Astrocyte (in vitro differentiated cells and primary cell): Measurements from ENCODE around the gene KASH5. TPM values are rescaled to one million over a fixed set of nuclear protein-coding genes. Genes with fewer than 3 reads are reported as not detected.

Source experiments
- DNase-seq: peaks from one replicate; pipeline ENCODE4 v3.0.0-alpha.2; 2010; ENCODE audit warnings: low read depth
- FAIRE-seq: peaks from 2 replicates; lab custom pipeline; 2011; peaks lifted over from hg19 to GRCh38; lab: Jason Lieb, UNC
- H2AFZ ChIP-seq: 2 replicates; pipeline ENCODE4 v1.6.0; 2012; ENCODE audit warnings: low read depth, low read length, inconsistent platforms
- H3K27ac ChIP-seq: 2 replicates; pipeline ENCODE4 v1.5.1; 2011; ENCODE audit warnings: low read depth, low read length, inconsistent platforms
- H3K27me3 ChIP-seq: 2 replicates; pipeline ENCODE4 v1.6.0; 2011; ENCODE audit warnings: low read length, inconsistent platforms; ENCODE audit not compliant: insufficient read depth
- H3K36me3 ChIP-seq: 2 replicates; pipeline ENCODE4 v1.5.1; 2011; ENCODE audit warnings: low read length, inconsistent platforms; ENCODE audit not compliant: insufficient read depth
- H3K4me1 ChIP-seq: 2 replicates; pipeline ENCODE4 v1.5.1; 2011; ENCODE audit warnings: low read length, inconsistent platforms; ENCODE audit not compliant: insufficient read depth
- H3K4me2 ChIP-seq: 2 replicates; pipeline ENCODE4 v1.6.0; 2012; ENCODE audit warnings: low read length, inconsistent platforms
- H3K4me3 ChIP-seq: 2 replicates; pipeline ENCODE4 v1.5.1; 2011; ENCODE audit warnings: low read depth, mild to moderate bottlenecking, low read length, inconsistent platforms; ENCODE audit not compliant: insufficient read depth
- H3K79me2 ChIP-seq: 2 replicates; pipeline ENCODE4 v1.6.0; 2012; ENCODE audit warnings: mild to moderate bottlenecking, low read length, inconsistent platforms; ENCODE audit not compliant: insufficient read depth
- H3K9ac ChIP-seq: 2 replicates; pipeline ENCODE4 v1.6.0; 2012; ENCODE audit warnings: mild to moderate bottlenecking, low read length, inconsistent platforms
- H3K9me3 ChIP-seq: 2 replicates; pipeline ENCODE4 v1.5.1; 2012; ENCODE audit warnings: low read depth, mild to moderate bottlenecking, low read length, inconsistent platforms; ENCODE audit not compliant: insufficient read depth
- H4K20me1 ChIP-seq: 2 replicates; pipeline ENCODE4 v1.6.0; 2012; ENCODE audit warnings: low read length, inconsistent platforms; ENCODE audit not compliant: insufficient read depth
- H3K27ac Mint-ChIP-seq: one replicate; pipeline ENCODE4 v1.8.0; 2021; ENCODE audit warnings: mild to moderate bottlenecking, mixed read lengths; ENCODE audit not compliant: unreplicated experiment
- H3K27me3 Mint-ChIP-seq: one replicate; pipeline ENCODE4 v1.8.0; 2021; ENCODE audit warnings: low read depth, mixed read lengths; ENCODE audit not compliant: unreplicated experiment
- H3K36me3 Mint-ChIP-seq: one replicate; pipeline ENCODE4 v1.8.0; 2021; ENCODE audit warnings: low read depth, mixed read lengths; ENCODE audit not compliant: unreplicated experiment
- H3K4me1 Mint-ChIP-seq: one replicate; pipeline ENCODE4 v1.8.0; 2021; ENCODE audit warnings: low read depth, mixed read lengths; ENCODE audit not compliant: unreplicated experiment
- H3K4me3 Mint-ChIP-seq: one replicate; pipeline ENCODE4 v1.8.0; 2021; ENCODE audit warnings: mild to moderate bottlenecking, moderate library complexity, mixed read lengths; ENCODE audit not compliant: unreplicated experiment
- H3K9me3 Mint-ChIP-seq: one replicate; pipeline ENCODE4 v1.8.0; 2021; ENCODE audit warnings: mild to moderate bottlenecking, mixed read lengths; ENCODE audit not compliant: unreplicated experiment
- CTCF ChIP-seq: IDR thresholded peaks from 2 replicates; pipeline ENCODE4 v1.5.1; 2011; ENCODE audit warnings: low read depth, mild to moderate bottlenecking, inconsistent platforms, low read length, moderate library complexity; ENCODE audit not compliant: insufficient read depth
- EZH2 ChIP-seq: IDR thresholded peaks from 2 replicates; pipeline ENCODE4 v1.6.1; 2012; ENCODE audit warnings: mild to moderate bottlenecking, low read length, inconsistent platforms; ENCODE audit not compliant: insufficient read depth
- total RNA-seq: library from RNA; stranded (reverse); gene quantifications from 2 replicates; pipeline ENCODE4 v1.2.1, GENCODE V29; 2021

Gene KASH5
- total RNA-seq, 1 donor from 2014 or later = not detected

- Histone ChIP-seq H3K79me2 (no peaks in the 10 kb centered on the region), H3K4me3 (no peak overlapping the region), H3K27ac (no peak overlapping the region), H4K20me1 (peaks cover 7% of the 10 kb centered on the region), H3K4me2 (no peak overlapping the region), H3K36me3 (no peaks in the 10 kb centered on the region), H3K9me3 (no peaks in the 10 kb centered on the region), H3K9ac (no peak overlapping the region), H3K27me3 (peaks cover 61% of the 10 kb centered on the region), H3K4me1 (peaks cover 4% of the 10 kb centered on the region), H2AFZ (no peak overlapping the region)
- no peak for DNase-seq
- peaks cover 4% of the 10 kb centered on the region for H3K4me1 Mint-ChIP-seq
- peaks cover 79% of the 10 kb centered on the region for H3K27me3 Mint-ChIP-seq
- H3K4me3 Mint-ChIP-seq = no peak overlapping the region
- H3K27ac Mint-ChIP-seq = no peak overlapping the region
- peaks cover 3% of the 10 kb centered on the region for H3K36me3 Mint-ChIP-seq
- no peak for TF ChIP-seq EZH2
- no peak for TF ChIP-seq CTCF
- no peaks in the 10 kb centered on the region for H3K9me3 Mint-ChIP-seq
- no peak for FAIRE-seq
Observed at GRCh38 chr19:49418511-49418910, 30.5 kb downstream of the KASH5 start.

- peaks cover 79% of the 10 kb centered on the region for H3K27me3 Mint-ChIP-seq
- Histone ChIP-seq H3K4me3 (no peak overlapping the region), H3K4me1 (peaks cover 4% of the 10 kb centered on the region), H3K9me3 (no peaks in the 10 kb centered on the region), H3K27me3 (peaks cover 67% of the 10 kb centered on the region), H2AFZ (no peak overlapping the region), H3K9ac (no peak overlapping the region), H3K4me2 (no peak overlapping the region), H3K27ac (no peak overlapping the region), H3K36me3 (no peaks in the 10 kb centered on the region), H3K79me2 (no peaks in the 10 kb centered on the region), H4K20me1 (peaks cover 7% of the 10 kb centered on the region)
- peaks cover 4% of the 10 kb centered on the region for H3K4me1 Mint-ChIP-seq
- DNase-seq (no peak), FAIRE-seq (no peak)
- no peak for TF ChIP-seq EZH2
- TF ChIP-seq CTCF = no peak
- H3K36me3 Mint-ChIP-seq = peaks cover 3% of the 10 kb centered on the region
- H3K9me3 Mint-ChIP-seq = no peaks in the 10 kb centered on the region
- H3K27ac Mint-ChIP-seq = no peak overlapping the region
- no peak overlapping the region for H3K4me3 Mint-ChIP-seq
Observed at GRCh38 chr19:49419173-49419572, 31.1 kb downstream of the KASH5 start.

GRCh38 chr19:49420227-49420626 lies 32.2 kb downstream of the KASH5 start:
- H3K27me3 Mint-ChIP-seq = peaks cover 86% of the 10 kb centered on the region
- peaks cover 4% of the 10 kb centered on the region for H3K4me1 Mint-ChIP-seq
- no peak overlapping the region for H3K27ac Mint-ChIP-seq

More at GRCh38 chr19:49420227-49420626, 32.2 kb downstream of the KASH5 start:
- FAIRE-seq (no peak), DNase-seq (no peak)
- H3K36me3 ChIP-seq = no peaks in the 10 kb centered on the region
- no peak overlapping the region for H3K4me3 ChIP-seq
- peaks cover 7% of the 10 kb centered on the region for H4K20me1 ChIP-seq
- H3K4me2 ChIP-seq = no peak overlapping the region
- Mint-ChIP-seq H3K9me3 (no peaks in the 10 kb centered on the region), H3K36me3 (peaks cover 3% of the 10 kb centered on the region), H3K4me3 (peak overlapping the region; percentile 16)
- H3K4me1 ChIP-seq = peaks cover 4% of the 10 kb centered on the region
- peaks cover 78% of the 10 kb centered on the region for H3K27me3 ChIP-seq
- no peak for TF ChIP-seq CTCF
- TF ChIP-seq EZH2 = no peak
- H2AFZ ChIP-seq = no peak overlapping the region
- H3K27ac ChIP-seq = no peak overlapping the region
- no peaks in the 10 kb centered on the region for H3K9me3 ChIP-seq
- H3K9ac ChIP-seq = no peak overlapping the region
- no peaks in the 10 kb centered on the region for H3K79me2 ChIP-seq
